GM08714 (cell line): ENCODE data around the gene NOS1AP.

Experiments used
- H3K4me3 ChIP-seq: fragments of 200-500 bp; sonication (Bioruptor generic); 2 replicates; pipeline ENCODE4 v1.5.1; 2014; ENCODE audit warnings: mild to moderate bottlenecking, low read length, inconsistent platforms
- ZNF274 ChIP-seq: IDR thresholded peaks from 2 replicates; pipeline ENCODE4 v1.6.1; 2012; ENCODE audit warnings: mild to moderate bottlenecking, low read depth, low read length

Gene NOS1AP

GRCh38 chr1:162360874-162361260 is 291.4 kb downstream of the NOS1AP start:
- no peak for TF ChIP-seq ZNF274
- H3K4me3 ChIP-seq, result no peak overlapping the region

GRCh38 chr1:162361349-162361748 is 291.9 kb downstream of the NOS1AP start:
- no peak for TF ChIP-seq ZNF274
- H3K4me3 ChIP-seq, result no peak overlapping the region

- H3K4me3 ChIP-seq, result no peak overlapping the region
- TF ChIP-seq ZNF274, result no peak
These were observed 294.3 kb downstream of the NOS1AP start for GRCh38 chr1:162363823-162364222.

GRCh38 chr1:162364498-162364897 is 295.0 kb downstream of the NOS1AP start:
- no peak for TF ChIP-seq ZNF274
- no peak overlapping the region for H3K4me3 ChIP-seq

DNA sequence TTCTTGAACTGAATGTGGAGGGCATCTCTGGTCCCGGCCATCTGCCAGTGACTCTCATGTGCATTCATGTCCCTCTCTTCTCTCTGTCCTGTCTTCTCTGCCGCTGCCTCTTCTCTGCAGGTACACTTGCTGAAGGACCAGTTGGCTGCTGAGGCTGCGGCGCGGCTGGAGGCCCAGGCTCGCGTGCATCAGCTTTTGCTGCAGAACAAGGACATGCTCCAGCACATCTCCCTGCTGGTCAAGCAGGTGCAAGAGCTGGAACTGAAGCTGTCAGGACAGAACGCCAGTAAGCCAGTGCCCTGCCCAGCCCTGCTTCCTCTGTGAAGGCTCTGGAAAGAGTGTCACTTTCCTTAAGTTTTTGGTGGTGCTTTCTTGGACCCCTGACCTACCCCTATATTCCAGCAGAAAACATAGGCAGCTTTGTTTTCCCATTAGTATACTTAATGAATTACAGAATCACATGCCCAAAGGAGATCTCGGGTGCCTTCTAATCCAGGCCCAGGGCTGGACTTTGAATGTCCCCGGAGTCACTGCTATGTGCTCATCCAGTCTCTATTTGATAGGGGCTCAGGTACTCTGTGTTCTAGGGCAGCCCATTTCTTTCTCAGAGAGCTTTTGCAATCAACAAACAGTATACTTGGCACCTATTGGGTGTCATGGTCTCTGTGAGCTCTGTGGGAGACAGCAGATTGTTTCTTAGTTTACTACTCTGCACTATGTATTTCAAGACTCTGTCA is 296.0 kb downstream of the NOS1AP start:
- no peak overlapping the region for H3K4me3 ChIP-seq
- no peak for TF ChIP-seq ZNF274

- no peak for TF ChIP-seq ZNF274
- no peak overlapping the region for H3K4me3 ChIP-seq
These were observed 296.7 kb downstream of the NOS1AP start for GRCh38 chr1:162366149-162366548.

DNA sequence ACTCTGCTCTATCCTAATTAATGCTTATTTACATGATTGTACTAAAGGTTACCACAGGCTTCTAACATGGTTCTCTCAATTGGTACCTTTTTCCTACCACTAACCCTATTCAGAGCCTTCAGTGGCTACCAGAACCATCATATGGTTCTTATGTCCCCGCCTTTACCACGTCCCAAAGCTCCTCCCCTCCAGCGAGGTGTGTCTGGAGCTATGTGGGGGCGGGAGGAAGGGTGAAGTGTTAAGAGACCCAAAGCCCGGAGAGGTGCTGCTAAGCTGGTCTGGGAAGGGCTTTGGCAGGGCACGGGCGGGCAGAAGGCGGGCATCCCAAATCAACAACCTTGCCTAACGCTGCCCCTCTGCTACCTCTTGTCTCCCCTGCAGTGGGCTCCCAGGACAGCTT is 297.2 kb downstream of the NOS1AP start:
- peak overlapping the region; percentile 26; the same call in 1 of the 2 replicates for H3K4me3 ChIP-seq
- no peak for TF ChIP-seq ZNF274

DNA sequence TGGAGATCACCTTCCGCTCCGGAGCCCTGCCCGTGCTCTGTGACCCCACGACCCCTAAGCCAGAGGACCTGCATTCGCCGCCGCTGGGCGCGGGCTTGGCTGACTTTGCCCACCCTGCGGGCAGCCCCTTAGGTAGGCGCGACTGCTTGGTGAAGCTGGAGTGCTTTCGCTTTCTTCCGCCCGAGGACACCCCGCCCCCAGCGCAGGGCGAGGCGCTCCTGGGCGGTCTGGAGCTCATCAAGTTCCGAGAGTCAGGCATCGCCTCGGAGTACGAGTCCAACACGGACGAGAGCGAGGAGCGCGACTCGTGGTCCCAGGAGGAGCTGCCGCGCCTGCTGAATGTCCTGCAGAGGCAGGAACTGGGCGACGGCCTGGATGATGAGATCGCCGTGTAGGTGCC is 297.6 kb downstream of the NOS1AP start:
- H3K4me3 ChIP-seq, result peak overlapping the region; percentile 26; the same call in 1 of the 2 replicates
- TF ChIP-seq ZNF274, result no peak

DNA sequence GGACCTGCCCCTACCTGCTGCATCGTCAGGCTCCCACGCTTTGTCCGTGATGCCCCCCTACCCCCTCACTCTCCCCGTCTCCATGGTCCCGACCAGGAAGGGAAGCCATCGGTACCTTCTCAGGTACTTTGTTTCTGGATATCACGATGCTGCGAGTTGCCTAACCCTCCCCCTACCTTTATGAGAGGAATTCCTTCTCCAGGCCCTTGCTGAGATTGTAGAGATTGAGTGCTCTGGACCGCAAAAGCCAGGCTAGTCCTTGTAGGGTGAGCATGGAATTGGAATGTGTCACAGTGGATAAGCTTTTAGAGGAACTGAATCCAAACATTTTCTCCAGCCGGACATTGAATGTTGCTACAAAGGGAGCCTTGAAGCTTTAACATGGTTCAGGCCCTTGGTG is 298.3 kb downstream of the NOS1AP start:
- TF ChIP-seq ZNF274, result no peak
- no peak overlapping the region for H3K4me3 ChIP-seq

DNA sequence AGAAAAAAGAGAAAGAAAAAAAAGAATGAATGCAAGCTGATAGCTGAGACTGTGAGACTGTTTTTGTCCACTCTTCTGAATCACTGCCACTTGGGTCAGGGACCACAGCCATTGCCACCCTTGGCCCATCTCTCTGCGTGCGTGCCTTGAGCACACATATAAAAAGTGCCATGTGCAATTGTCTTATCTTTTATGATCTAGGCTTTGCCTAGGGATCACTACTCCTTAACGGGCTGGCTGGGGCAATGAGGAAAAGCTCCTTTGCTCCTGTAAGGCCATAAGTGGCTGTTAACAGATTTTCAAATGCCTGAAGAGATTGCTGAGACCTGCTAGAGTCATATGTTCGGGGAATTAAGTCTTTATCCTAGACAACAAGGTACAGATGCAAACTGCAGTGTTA is 299.0 kb downstream of the NOS1AP start:
- no peak overlapping the region for H3K4me3 ChIP-seq
- no peak for TF ChIP-seq ZNF274

DNA sequence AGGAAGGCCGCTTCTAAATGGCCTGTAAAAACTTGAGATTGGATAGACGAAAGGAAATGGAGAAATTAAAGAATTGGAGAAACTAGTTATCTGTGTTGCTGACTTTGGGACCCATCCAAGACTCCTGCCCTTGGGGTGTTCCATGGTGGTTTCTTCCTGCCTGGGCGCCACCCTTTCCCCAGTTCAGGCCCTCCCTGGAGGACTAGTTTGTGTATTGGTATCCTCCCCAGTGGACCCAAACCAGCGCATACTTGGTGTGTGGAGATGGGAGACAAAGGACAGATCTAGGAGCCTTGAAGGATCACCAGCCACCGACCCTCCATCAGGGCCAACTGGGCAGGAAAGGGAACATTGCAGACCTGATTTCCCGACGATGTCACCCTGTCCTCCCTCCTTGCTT is 300.1 kb downstream of the NOS1AP start:
- H3K4me3 ChIP-seq, result no peak overlapping the region
- TF ChIP-seq ZNF274, result no peak

DNA sequence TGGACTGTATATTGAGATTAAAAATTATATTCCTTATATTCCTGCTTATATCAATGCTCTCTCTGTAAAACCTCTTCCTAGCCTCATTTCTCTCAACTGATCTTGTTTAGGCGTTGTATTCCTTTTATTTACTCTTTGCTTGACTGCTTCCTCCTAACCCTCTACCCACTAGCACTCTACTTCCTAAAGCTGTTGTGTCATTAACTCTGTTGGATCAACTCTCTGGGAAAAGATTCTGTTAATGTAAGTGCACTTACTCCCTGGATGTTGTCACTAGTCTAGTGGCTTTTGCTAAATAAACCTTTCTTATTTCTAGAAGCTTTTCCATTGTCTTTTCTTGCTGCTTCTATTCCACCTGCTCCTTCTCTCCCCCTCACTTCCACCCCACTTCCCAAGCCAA is 300.7 kb downstream of the NOS1AP start:
- no peak for TF ChIP-seq ZNF274

GRCh38 chr1:162370721-162371120 is 301.2 kb downstream of the NOS1AP start:
- no peak for TF ChIP-seq ZNF274
- no peak overlapping the region for H3K4me3 ChIP-seq

More for the DNA sequence above, 300.7 kb downstream of the NOS1AP start:
- H3K4me3 ChIP-seq, result no peak overlapping the region

DNA sequence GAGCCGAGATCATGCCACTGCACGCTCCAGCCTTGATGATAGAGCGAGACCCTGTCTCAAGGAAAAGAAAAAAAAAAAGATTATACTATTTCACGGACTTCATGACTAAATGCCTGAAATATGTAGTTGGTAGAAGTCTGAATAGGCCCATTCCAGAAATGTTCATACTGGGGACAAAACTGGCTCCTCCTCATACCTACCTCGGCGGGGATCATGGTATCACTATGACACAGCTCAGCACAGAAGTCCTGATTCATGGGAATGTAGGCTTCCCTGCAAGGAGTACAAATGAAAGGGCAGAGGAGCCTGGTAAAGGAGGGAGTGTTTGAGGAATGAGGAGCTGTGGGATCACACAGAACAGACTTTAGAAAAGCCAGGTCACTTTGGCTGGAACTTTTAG is 302.1 kb downstream of the NOS1AP start:
- TF ChIP-seq ZNF274, result no peak
- no peak overlapping the region for H3K4me3 ChIP-seq

DNA sequence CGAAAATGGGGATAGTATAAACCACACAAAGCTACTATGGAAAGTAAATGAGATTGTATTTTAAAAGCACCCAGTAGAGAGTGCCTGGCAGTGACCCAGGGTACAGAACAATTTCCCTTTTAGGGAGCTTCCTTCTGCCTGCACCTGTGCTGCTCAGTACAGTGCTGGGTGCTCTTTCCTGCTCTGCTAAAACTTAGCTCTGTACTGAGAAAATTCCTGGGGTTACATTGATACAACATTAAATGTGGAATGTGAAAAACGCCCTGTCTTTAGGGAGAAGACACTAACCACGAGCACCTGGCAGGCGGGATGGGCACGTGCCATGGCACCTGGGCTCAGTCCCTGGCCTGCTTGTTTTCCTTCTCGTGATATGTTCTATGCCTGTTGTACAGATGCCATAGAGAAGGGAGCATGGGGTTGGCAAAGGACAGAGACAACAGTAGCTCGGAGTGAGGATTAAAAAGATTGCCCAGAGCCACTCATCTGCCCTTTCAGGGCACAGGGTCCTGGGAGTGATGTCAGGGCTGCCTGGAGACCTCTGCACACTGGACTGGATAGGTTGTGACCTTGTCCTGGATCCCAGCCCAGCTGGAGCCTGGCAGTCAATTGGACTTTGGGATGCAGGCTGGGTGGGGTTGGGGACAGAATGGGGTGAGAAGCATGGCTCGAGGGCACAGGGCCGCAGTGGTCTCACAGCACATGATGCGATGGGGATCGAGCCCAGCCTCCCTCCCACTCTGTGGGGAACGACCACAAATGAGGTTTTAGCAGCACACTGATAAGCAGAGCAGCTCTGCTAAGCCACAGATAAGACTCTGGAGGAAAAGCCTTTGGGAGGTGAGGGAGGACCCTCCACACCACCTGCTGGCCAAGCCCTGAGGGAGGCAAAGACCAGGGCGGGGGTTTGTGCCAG is 302.9 kb downstream of the NOS1AP start:
- no peak overlapping the region for H3K4me3 ChIP-seq
- TF ChIP-seq ZNF274, result no peak
